CD4-positive, alpha-beta T cell (primary cell): ENCODE data around the gene ABCG1. TPM values are rescaled to one million over a fixed set of nuclear protein-coding genes. Genes with fewer than 3 reads are reported as not detected.
"Not testable (repeated sequence)": the region's sequence is repeated elsewhere in the genome, so short reads cannot be mapped to it uniquely, and the experiment has no call there.

Experiments used
- ATAC-seq: fragments of 200-7000 bp; cut with Tn5 transposase; one replicate; pipeline ENCODE4 v1.10.0; 2022; ENCODE audit warnings: mild to moderate bottlenecking; ENCODE audit not compliant: poor library complexity
- CTCF ChIA-PET: fragments of 350-600 bp; sonication (Branson Sonifier 250); formaldehyde crosslinking; loops from one replicate; lab custom pipeline; 2021; ENCODE audit warnings: antibody characterized with exemption, inconsistent platforms; lab: Charles Lee
- POLR2A ChIA-PET: fragments of 350-600 bp; sonication (Branson Sonifier 250); formaldehyde crosslinking; loops from one replicate; lab custom pipeline; 2021; ENCODE audit warnings: antibody characterized with exemption, inconsistent platforms; lab: Charles Lee
- DNase-seq, 14 experiments: peaks; one replicate each; pipeline ENCODE4 v3.0.0-alpha.2; 2013 to 2020; ENCODE audit warnings: mixed read lengths in 2 of 14
- H3K27ac ChIP-seq, 2 donors: one replicate each; pipeline versions ENCODE4 v1.5.1 to v1.7.0; 2013; ENCODE audit warnings: low read length in 2 of 2, low read depth in 1 of 2, mild to moderate bottlenecking in 1 of 2
- H3K27me3 ChIP-seq, 2 experiments: 1 replicate in 1 of 2; 2 replicates in 1 of 2; pipeline versions ENCODE4 v1.6.1 to v1.7.0; 2013; ENCODE audit warnings: low read length in 2 of 2, control low read depth in 1 of 2, mild to moderate bottlenecking in 1 of 2, moderate library complexity in 1 of 2; ENCODE audit not compliant: insufficient read depth in 2 of 2, control insufficient read depth in 1 of 2
- H3K36me3 ChIP-seq: one replicate; pipeline ENCODE4 v1.6.1; 2013; ENCODE audit warnings: low read length, control low read depth; ENCODE audit not compliant: insufficient read depth
- H3K4me1 ChIP-seq: one replicate; pipeline ENCODE4 v1.6.1; 2013; ENCODE audit warnings: low read length, control low read depth; ENCODE audit not compliant: insufficient read depth
- H3K4me3 ChIP-seq: one replicate; pipeline ENCODE4 v1.5.1; 2013; ENCODE audit warnings: mild to moderate bottlenecking, low read length, moderate library complexity
- H3K9me3 ChIP-seq, 2 experiments: 1 replicate in 1 of 2; 2 replicates in 1 of 2; pipeline versions ENCODE4 v1.6.1 to v1.7.0; 2013; ENCODE audit warnings: low read length in 2 of 2, mild to moderate bottlenecking in 2 of 2, control low read depth in 1 of 2, moderate library complexity in 1 of 2; ENCODE audit not compliant: control insufficient read depth in 1 of 2, insufficient read depth in 1 of 2
- H3K27ac Mint-ChIP-seq: one replicate; pipeline ENCODE4 v1.8.0; 2020; ENCODE audit warnings: mixed read lengths
- H3K27me3 Mint-ChIP-seq: one replicate; pipeline ENCODE4 v1.8.0; 2021; ENCODE audit warnings: mixed read lengths
- H3K36me3 Mint-ChIP-seq: one replicate; pipeline ENCODE4 v1.8.0; 2021; ENCODE audit warnings: low read depth, mixed read lengths
- H3K4me1 Mint-ChIP-seq: one replicate; pipeline ENCODE4 v1.8.0; 2021; ENCODE audit warnings: low read depth, mixed read lengths
- H3K4me3 Mint-ChIP-seq: one replicate; pipeline ENCODE4 v1.8.0; 2020; ENCODE audit warnings: mild to moderate bottlenecking, mixed read lengths
- H3K9me3 Mint-ChIP-seq: one replicate; pipeline ENCODE4 v1.8.0; 2020; ENCODE audit warnings: mixed read lengths
- intact Hi-C, 2 experiments: fragments of 100-400 bp; cut with DNase I in 1 of 2; cut with micrococcal nuclease in 1 of 2; formaldehyde crosslinking; loops; one replicate each; pipeline versions ENCODE4 v1.15.1 to v1.9.0; 2023 to 2025; cut with DNase I, micrococcal nuclease
- total RNA-seq, 174 experiments: library from RNA in 2 of 174; stranded (reverse) in 2 of 174; gene quantifications; one replicate each; pipeline ENCODE4 v1.2.3 and lab custom pipeline; 2021 to 2026
- TF ChIP-seq, protein P1 (sequence below): fragments of 200-600 bp; IDR thresholded peaks from one replicate; pipeline ENCODE4 v1.8.0; 2022; ENCODE audit warnings: antibody characterized with exemption, mild to moderate bottlenecking

The ABCG1 gene
- total RNA-seq, 2 experiments from 2014 or later = 109 to 116 TPM

DNA sequence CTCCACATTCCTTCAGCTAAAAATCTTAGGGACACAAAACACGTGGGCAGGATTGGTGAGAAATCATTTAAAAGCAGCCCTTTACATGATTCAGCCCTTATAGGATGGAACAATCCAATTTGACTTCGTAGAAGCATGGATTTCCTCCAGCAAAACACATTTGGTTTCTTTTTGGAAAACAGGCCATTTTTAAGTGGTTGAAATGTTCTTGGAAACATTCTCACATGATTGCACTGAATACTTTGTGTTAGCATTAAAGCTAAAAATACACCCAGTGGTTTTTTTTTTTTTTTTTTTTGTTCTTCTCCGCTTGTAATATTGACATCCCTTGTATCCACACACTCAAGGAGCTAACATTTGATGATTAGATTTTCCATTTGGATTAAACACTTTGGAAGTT lies 42.1 kb upstream of the ABCG1 start:
- no peaks in the 10 kb centered on the region for H3K9me3 Mint-ChIP-seq
- intact Hi-C loops = no loop called here
- no peak for ATAC-seq
- no peak overlapping the region for H3K4me3 Mint-ChIP-seq
- no peak overlapping the region for H3K27ac Mint-ChIP-seq
- no peaks in the 10 kb centered on the region for H3K4me1 Mint-ChIP-seq
- Histone ChIP-seq H3K9me3 (no peaks in the 10 kb centered on the region), H3K27ac (no peak overlapping the region), H3K4me3 (no peak overlapping the region), H3K36me3 (no peaks in the 10 kb centered on the region), H3K27me3 (no peaks in the 10 kb centered on the region), H3K4me1 (no peaks in the 10 kb centered on the region)
- H3K27me3 Mint-ChIP-seq = no peaks in the 10 kb centered on the region
- no peak for DNase-seq
- no peaks in the 10 kb centered on the region for H3K36me3 Mint-ChIP-seq
- ChIA-PET CTCF (interaction anchor here (0.6 to 1.2 kb wide), 2 partner anchors 56 to 84 kb away, joined by 3 read pairs; no protein-coding TSS in a partner anchor), POLR2A (no interaction called here)
- TF ChIP-seq, protein P1, sequence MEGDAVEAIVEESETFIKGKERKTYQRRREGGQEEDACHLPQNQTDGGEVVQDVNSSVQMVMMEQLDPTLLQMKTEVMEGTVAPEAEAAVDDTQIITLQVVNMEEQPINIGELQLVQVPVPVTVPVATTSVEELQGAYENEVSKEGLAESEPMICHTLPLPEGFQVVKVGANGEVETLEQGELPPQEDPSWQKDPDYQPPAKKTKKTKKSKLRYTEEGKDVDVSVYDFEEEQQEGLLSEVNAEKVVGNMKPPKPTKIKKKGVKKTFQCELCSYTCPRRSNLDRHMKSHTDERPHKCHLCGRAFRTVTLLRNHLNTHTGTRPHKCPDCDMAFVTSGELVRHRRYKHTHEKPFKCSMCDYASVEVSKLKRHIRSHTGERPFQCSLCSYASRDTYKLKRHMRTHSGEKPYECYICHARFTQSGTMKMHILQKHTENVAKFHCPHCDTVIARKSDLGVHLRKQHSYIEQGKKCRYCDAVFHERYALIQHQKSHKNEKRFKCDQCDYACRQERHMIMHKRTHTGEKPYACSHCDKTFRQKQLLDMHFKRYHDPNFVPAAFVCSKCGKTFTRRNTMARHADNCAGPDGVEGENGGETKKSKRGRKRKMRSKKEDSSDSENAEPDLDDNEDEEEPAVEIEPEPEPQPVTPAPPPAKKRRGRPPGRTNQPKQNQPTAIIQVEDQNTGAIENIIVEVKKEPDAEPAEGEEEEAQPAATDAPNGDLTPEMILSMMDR = no peak

DNA sequence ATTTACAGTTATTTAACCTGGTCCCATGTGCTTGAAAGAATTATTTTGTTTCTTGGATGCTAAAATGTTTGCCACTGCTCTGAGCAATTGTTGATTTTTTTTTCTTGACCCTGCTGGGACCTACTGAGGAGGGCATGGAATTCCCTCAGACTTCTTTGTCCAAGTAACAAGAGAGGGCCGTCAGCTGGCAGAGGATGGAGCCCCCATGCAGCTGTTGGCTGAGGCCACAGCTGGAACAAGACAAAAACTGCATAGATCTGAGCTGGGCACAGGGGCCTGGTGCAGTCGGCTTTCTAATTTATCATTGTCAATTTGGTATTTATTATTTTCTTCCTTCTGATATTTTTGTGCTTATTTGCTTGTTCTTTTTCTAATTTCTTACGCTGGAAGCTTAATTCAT lies 39.6 kb upstream of the ABCG1 start:
- Histone ChIP-seq H3K9me3 (peaks cover 0 to 4% of the 10 kb centered on the region in 2 experiments), H3K36me3 (no peaks in the 10 kb centered on the region), H3K27ac (no peak overlapping the region), H3K4me1 (peaks cover 15% of the 10 kb centered on the region), H3K4me3 (no peak overlapping the region), H3K27me3 (no peaks in the 10 kb centered on the region)
- no peaks in the 10 kb centered on the region for H3K4me1 Mint-ChIP-seq
- intact Hi-C loops = no loop called here
- DNase-seq (no peak), ATAC-seq (no peak)
- POLR2A ChIA-PET = interaction anchor here (0.7 kb wide), 1 partner anchor 60 kb away, joined by 3 read pairs; no protein-coding TSS in a partner anchor
- no peak overlapping the region for H3K4me3 Mint-ChIP-seq
- no peak overlapping the region for H3K27ac Mint-ChIP-seq
- no peaks in the 10 kb centered on the region for H3K9me3 Mint-ChIP-seq
- CTCF ChIA-PET = no interaction called here
- TF ChIP-seq, protein P1 = no peak
- H3K27me3 Mint-ChIP-seq = no peaks in the 10 kb centered on the region
- H3K36me3 Mint-ChIP-seq = no peaks in the 10 kb centered on the region

DNA sequence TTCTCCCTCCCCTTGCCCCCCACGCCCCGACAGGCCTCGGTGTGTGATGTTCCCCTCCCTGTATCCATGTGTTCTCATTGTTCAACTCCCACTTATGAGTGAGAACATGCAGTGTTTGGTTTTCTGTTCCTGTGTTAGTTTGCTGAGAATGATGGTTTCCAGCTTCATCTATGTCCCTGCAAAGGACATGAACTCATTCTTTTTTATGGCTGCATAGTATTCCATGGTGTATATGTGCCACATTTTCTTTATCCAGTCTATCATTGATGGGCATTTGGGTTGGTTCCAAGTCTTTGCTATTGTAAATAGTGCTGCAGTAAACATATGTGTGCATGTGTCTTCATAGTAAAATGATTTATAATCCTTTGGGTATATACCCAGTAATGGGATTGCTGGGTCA lies 38.9 kb upstream of the ABCG1 start:
- H3K4me3 ChIP-seq, CTCF ChIA-PET, H3K27ac ChIP-seq, H3K9me3 ChIP-seq, intact Hi-C loops, H3K36me3 ChIP-seq, ATAC-seq, H3K27ac Mint-ChIP-seq, H3K9me3 Mint-ChIP-seq, DNase-seq, H3K36me3 Mint-ChIP-seq, H3K27me3 ChIP-seq, H3K27me3 Mint-ChIP-seq, H3K4me1 Mint-ChIP-seq, POLR2A ChIA-PET, H3K4me3 Mint-ChIP-seq: not testable (repeated sequence)
- peaks cover 21% of the 10 kb centered on the region for H3K4me1 ChIP-seq
